Measurements from ENCODE around the gene NLRC5. TPM values are rescaled to one million over a fixed set of nuclear protein-coding genes. Genes with fewer than 3 reads are reported as not detected.

NLRC5 gene
- total RNA-seq, 1 experiment from 2014 or later: 2.4 TPM

DNA sequence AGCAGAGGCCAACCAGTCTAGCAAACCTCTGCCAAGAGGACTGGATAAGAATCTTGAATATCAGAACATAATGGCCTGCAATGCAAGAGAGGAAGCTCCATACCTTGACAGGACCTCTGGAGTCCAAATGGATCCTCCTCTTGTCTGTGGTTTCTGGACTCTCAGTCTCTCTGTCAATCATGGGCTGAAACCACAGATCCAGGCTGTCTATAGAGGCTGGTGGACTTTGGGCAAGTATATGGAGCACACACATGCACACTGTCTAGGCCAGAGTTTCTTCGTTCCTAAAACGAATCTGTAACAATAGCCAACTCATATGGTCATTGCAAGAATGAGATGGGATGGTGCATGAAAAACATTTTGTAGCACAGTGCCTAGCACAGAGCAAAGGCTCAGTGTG, 37.7 kb downstream of the NLRC5 start:
- H2BK15ac ChIP-seq (ENCODE audit: low read depth, low read length): no peak overlapping the region
- H2BK20ac ChIP-seq (ENCODE audit: low read depth, low read length, poor library complexity, severe bottlenecking): no peak overlapping the region
- no peak overlapping the region for H3K18ac ChIP-seq (ENCODE audit: insufficient read length, low read depth, low read length)
- no peak overlapping the region for H3K23ac ChIP-seq (ENCODE audit: insufficient read length, low read depth, low read length)
- no peak overlapping the region for H2BK12ac ChIP-seq (ENCODE audit: insufficient read length, low read depth, low read length)
- H2BK5ac ChIP-seq (ENCODE audit: insufficient read length, low read length): no peak overlapping the region
- H4K5ac ChIP-seq (ENCODE audit: insufficient read length, low read depth, low read length): no peak overlapping the region
- no peak overlapping the region for H2BK120ac ChIP-seq (ENCODE audit: low read depth, low read length, poor library complexity, severe bottlenecking)
- H2AK5ac ChIP-seq (ENCODE audit: insufficient read length, low read length): no peak overlapping the region
- Mint-ChIP-seq H3K27me3 (ENCODE audit: low read depth) (peaks cover 3% of the 10 kb centered on the region), H3K9me3 (no peaks in the 10 kb centered on the region), H3K36me3 (ENCODE audit: insufficient read depth in 1 of 3, low read depth in 3 of 3) (no peaks in the 10 kb centered on the region), H3K27ac (no peak overlapping the region), H3K4me1 (peaks cover 10 to 15% of the 10 kb centered on the region in 2 experiments), H3K4me3 (no peak overlapping the region)
- H4K91ac ChIP-seq (ENCODE audit: insufficient read length, low read depth, low read length): no peak overlapping the region
- H3K27ac ChIP-seq (ENCODE audit: insufficient read length, low read depth, low read length): no peak overlapping the region
- H3K9ac ChIP-seq (ENCODE audit: extremely low read depth, insufficient read length, low read length): no peak overlapping the region
- no peak overlapping the region for H4K8ac ChIP-seq (replicated peaks; ENCODE audit: insufficient read length, low read depth, low read length)
- no peak overlapping the region for H3K14ac ChIP-seq (ENCODE audit: insufficient read depth, low read length)
- WGBS (ENCODE audit: extremely low coverage, insufficient read length, low lambda C conversion rate): no CpG with 5 or more reads among the region's 2 CpGs
- TF ChIP-seq CTCF (conservative IDR thresholded peaks at IDR 0.05): no peak
- H3K56ac ChIP-seq (ENCODE audit: insufficient read length, low read depth, low read length): no peak overlapping the region
- H3K79me1 ChIP-seq (ENCODE audit: insufficient read depth, low read depth, low read length, poor library complexity, severe bottlenecking): no peaks in the 10 kb centered on the region
- no peak overlapping the region for H3K4me2 ChIP-seq (ENCODE audit: insufficient read depth, insufficient read length, low read length)
- no peaks in the 10 kb centered on the region for H4K20me1 ChIP-seq (ENCODE audit: control insufficient read depth, insufficient read depth, insufficient read length)
- DNase-seq: no peak
- H3K79me2 ChIP-seq (ENCODE audit: insufficient read depth, low read length): no peaks in the 10 kb centered on the region
- H2AFZ ChIP-seq (ENCODE audit: low read length): no peak overlapping the region
- no peak overlapping the region for H3K4ac ChIP-seq (ENCODE audit: low read depth, low read length)
- no peaks in the 10 kb centered on the region for H3K4me1 ChIP-seq (ENCODE audit: insufficient read depth, low read length)
- no peaks in the 10 kb centered on the region for H3K27me3 ChIP-seq (ENCODE audit: insufficient read depth, low read length)
- H3K23me2 ChIP-seq (ENCODE audit: insufficient read length, low read depth, low read length, poor library complexity, severe bottlenecking): no peaks in the 10 kb centered on the region
- H3T11ph ChIP-seq (ENCODE audit: low read length): no peak overlapping the region
- no peaks in the 10 kb centered on the region for H3K9me3 ChIP-seq (ENCODE audit: control insufficient read depth, low read depth, low read length)

All from H9 (cell line).